Measurements from ENCODE around the gene SUMF1.

The SUMF1 gene

DNA sequence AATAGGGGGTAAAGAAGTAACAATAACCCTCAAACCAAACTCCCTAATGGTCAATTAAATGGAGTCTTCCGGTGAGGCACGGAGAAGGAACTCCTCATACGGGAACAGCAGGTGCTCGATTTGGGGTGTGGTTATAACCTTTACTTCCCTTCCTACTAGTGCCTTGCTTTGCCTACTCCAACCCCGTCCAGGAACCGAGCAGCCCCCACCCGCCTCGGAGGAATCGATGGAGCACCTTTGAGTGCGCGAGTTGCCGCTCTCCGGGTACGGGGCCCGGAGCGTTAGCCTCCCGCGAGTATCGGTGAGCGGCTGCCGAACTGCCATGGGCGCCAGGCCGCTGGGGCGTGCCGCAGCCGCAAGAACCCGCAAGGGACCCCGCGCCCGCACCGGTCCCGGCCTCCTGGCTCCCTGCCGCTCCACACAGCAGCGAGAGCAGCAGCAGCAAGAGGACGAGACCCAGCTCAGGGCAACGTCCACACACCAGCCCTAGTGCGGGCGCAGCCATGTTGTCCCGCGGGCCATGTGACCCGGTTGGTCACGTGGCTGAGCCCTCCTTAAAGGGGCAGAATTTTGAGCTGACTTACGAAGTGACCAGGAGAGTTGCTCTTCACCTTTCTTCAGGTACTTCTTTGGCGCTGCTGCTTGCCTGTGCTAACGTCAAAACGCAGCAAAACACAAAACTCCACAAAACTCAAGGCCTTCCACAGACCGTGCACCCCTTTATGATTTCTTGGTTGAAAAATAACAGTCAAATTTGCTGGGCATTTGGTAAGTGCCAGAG lies at the start of gene SUMF1:
TSS of gene SUMF1 (minus strand) at position 529 of the 781 bp plus-strand sequence. CDS start at position 505, 24 bp downstream.
- peak; percentile 43 to 72 for DNase-seq

DNA sequence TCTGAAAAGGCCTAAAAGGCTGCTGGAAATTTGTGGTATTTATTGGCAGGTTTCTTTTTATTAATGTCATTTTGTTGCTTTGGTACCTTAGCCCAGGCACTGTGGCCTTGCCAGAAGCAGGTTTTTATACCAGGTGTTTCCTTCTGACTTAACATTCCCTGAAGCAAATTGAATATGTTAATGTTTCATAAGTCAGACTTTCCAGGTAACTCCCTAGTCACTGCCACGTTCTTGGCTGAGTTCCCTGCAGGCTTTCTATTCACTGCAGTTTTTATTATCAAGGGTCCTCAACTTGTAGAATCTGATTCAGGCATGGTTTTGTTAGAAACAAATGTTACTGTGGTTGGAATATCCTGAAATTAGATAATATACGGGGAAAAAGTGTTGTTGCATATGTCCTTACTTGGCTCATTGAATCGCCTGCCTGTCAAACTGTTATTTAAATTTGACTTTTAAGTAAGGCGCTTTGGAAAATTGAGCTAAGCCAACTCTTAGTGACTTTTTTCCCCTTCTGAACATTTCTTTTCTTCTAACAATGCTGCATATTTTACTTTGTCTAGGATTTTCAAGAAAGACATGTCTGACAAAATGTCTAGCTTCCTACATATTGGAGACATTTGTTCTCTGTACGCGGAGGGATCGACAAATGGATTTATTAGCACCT lies 49.0 kb upstream of the SUMF1 start:
- DNase-seq, result no peak

DNA sequence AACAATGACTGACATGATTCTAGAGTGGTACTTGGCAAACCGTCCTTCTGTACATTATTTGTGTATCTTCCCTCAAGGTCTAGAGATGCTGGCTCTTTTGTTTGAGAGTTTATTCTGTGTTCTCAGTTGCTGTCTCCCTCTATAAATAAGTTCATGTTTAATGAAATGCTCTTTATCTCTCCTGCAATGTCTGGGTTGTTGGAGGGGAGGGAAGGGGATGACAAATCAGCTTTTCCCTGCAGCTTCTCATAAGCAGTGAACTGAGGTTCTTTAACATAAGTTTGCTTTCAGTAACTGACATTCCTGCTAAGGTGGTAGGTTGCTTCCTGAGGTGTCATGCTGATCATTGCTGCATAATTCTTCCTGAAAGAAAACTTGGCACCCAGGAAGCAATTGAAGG lies 47.8 kb upstream of the SUMF1 start:
- DNase-seq, result no peak

DNA sequence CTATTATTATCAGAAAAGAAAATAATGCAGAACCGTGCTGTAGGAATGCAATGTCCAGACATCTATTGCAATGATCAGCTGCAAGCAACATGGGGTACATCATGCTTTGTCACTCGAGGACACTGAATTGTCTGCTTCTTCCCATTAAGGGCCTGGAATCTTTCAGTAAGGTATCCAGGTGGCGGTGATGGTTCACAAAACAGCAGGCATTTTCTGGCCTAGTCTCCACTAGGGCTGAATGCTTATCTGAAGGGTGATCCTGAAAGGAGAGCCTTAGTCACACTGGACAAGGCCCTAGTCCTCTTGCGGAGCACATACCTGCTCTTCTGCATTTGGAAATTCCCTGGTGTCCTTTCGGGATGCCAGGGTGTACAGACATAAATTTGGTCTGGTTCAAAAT lies 47.3 kb upstream of the SUMF1 start:
- no peak for DNase-seq

DNA sequence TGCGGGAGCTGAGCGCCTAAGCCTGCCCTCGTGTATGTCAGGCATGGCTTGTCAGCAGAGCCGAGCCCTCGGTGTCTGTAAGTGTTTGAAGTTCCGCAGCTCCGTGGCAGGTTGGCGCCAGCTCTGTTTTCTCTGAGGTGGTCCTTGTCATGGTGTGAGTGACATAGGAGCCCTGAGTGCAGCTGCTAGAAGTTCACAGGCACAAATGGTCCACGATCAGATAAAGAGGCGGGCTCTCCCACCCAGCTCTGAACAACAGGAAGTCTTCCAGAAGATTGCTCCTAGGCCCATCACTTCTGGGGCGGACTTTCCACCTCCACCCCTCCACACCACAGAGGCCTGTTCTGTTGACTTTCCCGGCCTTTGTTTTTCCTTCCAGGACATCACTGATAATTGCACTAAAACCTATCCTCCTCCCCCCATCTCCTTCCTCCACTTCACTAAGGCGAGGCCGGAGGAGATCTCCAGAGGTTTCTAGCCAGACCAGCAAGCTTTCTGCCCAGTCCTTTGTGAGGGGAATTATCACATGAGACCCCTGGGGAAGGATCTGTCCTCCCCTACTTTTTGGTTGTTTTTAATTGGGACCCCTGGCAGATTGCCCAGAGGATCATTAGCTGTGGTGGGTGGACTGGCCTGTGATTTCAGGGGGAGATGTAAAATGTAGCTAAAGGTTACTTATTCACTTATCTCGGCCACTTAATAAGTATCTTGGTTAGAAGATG lies 46.0 kb upstream of the SUMF1 start:
- DNase-seq, result no peak

DNA sequence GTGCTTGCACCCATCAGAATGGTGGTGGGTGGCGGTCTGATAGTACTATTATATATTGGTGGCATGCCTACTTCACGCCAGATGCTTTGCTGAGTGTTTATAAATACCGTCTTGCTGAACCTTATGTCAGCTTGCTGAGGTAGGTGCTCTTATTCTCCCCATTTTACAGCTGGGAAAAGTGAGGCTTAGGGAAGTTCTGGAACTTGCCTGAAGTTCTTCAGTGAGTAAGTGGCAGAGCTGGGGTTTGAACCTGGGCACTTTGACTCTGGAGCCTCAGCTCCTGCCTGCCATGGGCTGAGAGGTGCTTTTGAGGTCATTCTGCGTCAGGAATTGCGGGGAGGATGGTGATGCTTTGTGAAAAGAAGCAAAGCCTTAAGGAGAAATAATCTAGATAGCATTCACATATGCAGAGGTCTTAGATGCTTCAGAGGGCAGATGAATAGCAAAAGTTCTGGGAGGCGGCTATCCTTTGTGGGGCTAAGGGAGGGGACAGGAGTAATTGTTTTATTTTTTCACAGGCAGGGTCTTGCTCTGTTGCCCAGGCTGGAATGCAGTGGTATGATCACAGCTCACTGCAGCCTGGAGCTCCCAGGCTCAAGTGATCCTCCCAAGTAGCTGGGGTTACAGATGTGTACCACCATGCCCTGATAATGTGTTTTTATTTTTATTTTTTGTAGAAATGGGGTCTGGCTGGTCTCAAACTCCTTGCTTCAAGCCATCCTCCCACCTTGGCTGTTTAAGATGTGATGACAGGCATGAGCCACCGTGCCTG lies 44.6 kb upstream of the SUMF1 start:
- DNase-seq, result no peak

DNA sequence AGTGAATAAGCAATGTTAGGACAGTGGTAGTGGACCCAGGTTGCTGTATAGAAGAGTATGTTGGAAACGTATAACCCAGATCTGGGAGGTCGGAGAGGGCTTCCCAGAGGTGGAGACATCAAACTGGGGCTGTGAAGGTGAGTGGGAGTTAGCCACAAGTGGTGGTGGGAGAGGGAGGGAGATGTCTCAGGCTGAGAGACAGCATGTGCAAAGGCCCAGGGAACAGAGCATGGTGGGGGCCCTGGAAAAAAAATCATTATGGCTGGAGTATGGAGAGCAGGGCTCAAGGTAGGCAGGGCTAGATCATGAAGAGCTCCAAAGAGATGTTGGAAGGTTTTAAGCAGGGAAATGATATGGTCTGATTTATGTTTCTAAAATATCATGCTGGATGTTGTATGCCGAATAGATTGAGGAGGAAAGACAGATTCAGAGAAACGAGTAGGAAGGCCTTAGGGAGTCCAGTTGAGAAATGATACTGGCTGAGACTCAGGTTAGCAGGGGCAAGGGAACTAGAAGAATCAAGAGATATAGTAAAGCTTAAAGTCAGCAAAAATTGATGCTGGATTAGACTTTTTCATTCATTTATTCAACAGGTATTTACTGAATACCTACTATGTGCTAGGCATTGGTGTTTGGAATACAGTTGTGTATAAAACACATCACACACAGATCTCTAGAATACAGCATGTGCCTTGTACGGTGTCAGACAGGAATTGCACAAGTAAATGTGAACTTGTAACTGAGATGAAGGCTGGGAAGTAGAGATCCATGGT lies 43.1 kb upstream of the SUMF1 start:
- no peak for DNase-seq

DNA sequence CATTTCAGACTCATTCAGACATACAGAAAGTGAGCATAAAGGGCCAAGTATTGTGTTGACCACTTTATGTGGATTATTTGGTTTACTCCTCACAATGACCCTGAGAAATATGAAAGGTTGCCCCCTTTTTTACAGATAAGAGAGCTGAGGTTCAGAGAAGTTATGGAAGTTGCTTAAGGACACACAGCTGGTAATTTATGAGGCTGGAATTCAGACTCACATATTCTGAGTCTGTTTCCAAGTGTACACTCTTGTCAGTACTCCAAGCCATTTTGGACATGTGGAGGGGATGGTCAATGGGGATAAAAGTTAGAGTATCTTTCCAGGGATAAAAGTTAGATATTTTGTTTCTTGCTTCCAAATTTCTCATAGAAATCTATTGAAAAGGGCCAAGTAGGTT lies 42.0 kb upstream of the SUMF1 start:
- DNase-seq, result no peak

DNA sequence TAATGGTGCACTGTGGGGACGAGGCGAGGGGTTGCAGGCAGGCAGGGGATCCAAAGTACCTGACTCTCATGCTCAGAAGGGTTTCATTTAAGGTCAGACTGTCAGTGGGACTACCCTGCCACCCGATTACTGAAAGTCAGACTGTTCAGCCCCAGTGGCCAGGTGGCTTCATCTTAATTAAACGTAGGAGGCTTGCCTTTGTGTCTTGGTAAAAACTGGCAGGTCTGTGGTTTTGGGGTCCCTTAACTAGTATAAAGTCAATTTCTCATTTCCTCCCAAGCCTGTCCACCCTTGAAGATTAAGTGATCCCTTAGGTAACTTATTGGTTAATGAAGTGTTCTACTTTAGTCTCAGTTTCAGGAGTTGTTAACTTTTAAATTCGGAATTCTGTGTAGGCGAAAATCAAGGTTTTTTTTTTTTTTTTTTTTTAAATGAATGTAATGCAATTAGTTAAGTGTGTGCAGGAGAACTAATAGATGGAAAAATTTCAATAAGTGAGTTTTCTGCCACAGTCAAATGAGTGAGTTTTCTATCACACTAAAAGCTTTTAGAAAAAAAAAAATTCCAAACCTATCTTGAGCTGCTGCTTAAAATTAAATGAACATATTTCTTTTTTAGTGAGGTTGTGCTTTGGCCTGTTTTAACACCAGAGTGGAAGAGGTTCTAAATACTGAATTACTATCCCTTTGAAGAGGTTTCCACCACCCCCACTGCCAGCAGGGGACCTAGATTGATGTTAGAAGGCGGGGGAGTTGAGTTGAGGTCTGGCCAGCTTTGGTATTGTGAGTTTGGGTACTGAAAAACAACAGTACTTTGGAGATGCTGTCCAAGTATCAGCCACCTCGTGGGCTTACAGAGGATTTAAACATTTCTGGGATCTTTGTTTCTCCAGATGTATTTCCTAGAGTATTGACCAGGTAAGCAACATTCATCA lies 41.2 kb upstream of the SUMF1 start:
- DNase-seq, result no peak

DNA sequence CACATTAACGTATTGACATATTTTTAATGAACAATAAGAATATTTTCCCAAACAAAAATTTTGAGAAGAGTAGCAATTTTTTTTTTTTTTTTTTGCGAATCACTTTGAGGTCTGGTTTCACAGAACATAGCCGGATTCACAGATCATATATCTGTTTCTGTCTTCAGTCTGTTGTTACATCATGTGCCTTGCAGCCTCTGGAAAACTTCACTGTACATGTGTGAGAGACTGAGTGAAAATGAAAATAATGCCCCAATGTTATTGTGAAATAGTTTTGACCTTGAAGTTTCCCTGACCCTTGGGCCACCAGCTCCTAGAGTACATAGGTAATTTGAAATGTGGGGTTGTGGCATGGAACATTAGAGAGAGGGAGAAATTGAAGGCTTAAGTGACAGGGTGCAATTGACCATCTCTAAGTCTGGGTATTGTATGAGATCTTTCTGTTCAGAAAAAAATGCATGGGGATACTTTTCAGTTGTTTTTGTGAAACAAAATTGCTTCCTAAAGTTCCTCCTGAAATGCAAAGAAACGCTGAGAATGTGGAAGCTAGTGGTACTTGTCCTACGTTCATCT lies 40.0 kb upstream of the SUMF1 start:
- DNase-seq, result no peak

DNA sequence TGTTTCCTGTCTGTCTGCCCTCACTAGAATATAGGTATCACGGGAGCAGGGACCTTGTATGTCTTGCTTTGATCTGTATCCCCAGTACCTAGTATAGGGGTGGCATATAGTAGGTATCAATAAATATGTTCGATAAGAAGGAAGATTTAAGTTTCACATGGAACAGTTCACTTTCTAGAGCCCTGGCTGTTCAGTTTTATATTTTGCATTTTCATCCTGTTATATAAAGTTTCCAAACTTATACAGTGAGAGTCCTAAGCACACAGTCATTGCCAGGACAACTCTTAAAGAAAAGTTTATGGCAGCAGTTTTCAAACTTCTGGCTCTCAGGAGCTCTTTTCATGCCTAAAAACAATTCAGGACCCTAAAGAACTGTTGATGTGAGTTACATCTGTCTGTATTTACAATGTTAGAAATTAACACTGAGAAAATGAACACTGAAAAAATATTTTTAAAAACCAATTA lies 39.5 kb upstream of the SUMF1 start:
- no peak for DNase-seq

DNA sequence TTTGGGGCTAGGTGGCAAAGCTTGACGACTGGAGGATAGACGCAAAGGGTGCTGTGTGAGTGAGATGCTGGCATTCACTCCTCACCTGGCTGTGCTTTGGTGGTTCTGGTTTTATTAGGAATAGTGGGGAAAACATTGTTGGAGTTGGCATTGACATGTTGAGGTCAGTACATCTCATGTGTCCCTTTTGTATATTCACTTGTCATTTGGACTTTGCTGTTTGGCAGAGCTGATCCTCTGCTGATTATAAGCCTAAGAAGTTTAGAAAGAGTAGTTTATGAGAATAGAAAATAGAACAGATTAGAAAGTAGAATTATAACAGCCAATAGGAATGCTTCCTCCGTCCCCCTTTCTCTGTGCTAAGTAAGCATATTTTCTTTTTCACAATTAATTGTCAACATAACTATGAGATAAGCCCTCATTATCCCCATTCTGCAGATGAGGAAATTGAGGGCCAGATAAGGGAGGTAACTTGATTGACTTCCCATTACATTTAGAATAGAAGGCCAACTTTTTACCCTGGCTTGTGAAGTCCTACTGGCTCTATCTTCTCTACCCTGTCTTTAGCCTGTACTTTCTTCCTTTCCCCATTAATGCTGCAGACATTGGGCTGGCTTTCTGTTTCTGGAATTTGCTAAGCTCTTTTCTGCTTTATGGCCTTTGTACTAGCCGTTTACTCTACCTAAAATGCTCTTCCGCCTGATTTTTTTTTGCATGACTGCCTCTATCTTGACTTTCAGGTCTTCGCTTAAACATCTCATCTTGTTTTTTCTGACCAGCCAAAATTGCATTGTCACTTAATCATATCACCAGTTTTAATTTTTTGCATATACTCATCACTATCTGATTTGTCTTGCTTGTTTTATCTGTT lies 38.9 kb upstream of the SUMF1 start:
- no peak for DNase-seq

DNA sequence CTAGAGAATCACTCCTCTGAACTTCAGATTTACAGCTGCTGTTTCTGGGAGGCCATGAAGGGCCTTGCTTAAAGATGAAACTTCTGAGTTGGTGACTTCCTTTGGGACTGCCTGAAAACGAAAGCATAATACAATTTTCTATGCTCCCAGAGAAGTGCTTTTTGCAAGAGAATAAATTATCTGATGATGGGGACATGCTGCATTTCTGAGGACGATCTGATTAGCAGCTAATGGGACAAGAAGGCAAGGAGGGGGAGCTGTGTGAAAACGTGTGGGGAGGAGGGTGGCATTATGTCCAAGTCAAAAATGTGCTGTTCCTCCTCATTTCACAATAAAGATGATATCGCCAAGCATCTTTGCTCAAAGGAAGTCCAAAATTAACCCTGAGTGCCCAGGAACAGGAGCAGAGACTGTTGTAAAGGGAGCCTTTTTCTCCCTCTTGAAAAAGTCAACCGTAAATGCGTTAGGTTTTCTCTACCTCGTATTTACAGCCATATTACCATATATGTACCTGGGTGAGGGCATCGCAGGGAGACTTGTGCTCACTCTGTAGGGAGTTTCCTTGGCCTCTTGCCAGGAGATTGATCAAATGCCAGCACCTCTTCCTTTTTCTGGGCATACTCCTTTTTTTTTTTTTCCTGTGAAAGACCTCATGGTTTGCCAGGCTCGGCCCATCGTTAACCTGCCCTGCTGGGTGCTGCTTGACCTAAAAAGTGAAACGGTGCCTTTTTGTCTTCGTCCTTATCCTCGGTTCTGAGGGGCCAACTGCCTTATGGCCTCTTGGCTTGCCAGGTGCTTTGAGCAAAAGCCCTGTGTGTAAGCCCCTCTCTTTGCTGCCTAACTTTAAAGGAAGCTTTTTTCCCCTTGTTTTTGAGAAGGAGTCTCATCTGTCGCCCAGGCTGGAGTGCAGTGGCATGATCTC lies 37.5 kb upstream of the SUMF1 start:
- DNase-seq, result peak in 1 of 2 experiments; percentile 37

DNA sequence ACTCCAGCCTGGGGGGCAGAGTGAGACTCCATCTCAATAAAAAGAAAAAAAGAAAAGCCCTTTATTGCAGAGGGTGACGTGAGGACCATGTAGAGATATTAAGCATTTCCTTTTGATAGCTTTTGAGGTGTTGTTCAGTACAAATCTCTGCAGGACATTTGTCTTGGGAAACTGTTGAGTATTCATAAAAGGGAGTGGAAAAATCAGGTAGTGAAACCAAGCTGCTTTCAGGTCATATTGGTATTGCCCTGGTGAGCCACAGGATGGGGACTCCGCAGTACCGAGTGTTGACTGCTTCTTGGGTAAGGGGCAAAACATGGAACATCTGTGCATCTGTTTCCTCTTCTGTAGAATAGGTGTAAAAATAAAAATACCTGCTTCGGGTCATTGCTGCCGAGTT lies 36.0 kb upstream of the SUMF1 start:
- DNase-seq, result no peak

DNA sequence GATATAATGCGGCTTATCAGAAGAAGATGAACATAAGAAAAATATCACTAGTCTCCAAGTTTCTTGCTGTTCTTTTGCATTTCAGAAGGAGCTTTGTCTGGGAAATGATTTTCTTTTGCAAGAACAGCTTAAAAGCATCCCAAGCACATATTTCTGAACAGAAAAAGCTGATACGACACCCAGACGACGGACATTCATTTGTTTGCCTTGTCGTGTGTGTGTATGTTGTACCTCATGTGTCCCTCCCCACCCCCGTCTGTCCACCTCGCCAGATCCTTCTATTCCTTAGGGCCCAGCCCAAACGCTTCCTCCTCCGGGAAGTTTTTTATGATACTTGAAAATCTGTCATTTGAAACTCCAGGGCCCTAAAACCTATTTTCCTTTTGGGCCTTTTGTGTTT lies 34.9 kb upstream of the SUMF1 start:
- DNase-seq, result no peak

DNA sequence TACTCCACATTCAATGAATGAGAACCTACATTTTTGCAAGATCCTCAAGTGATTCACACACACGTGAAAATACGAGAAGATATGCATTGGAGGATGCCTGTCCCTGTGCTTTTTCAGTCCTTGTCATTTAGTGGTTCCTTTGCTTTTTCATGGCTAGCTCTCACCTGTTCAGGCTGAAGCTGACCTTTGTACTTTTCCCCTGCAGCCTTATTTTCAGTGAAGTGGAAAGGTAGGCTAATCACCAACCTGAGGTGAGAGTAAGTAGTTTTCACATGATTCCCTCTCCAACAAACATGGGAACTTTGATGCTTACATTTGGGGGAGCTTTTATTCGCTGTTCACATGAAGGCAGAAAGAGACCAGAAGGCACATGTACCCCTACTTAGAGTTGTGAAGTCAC lies 34.4 kb upstream of the SUMF1 start:
- DNase-seq, result no peak

DNA sequence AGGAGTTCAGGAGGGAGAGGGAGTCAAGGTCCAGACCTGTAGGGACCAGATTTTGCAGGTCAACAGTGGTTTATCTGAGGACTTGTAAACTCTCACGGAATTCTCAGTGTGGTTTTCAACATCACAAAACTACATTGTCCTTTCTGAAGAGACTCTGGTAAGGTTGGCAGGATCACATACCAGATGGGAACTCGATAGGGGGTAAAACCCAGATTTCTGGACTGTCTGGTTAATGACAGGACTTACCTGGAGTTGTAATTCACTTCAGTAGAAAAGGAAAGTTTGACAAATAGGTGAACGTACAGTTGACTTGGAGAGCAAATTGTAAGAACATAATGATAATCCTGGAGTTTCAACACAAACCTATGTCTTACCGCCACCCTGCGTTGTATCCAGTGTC lies 31.4 kb upstream of the SUMF1 start:
- no peak for DNase-seq

DNA sequence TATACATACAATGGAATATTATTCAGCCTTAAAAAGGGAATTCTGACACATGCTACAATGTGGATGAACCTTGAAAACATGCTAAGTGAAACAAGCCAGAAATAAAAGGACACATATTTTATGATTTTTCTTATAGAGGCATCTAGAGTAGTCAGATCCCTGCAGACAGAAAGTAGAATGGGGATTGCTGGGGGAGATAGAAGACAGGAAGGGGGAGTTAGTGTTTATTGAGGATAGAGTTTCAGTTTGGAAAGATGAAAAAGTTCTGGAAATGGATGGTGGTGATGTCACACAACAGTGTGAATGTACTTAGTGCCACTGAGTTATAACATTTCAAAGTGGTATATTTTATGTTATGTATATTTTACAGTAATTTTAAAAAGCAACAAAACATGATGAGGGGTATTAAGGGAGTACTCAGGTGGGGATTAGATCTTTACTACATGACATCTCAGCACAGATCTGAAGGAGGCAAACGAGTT lies 30.8 kb upstream of the SUMF1 start:
- no peak for DNase-seq

All from NCI-H2081 (cell line).